Raji (cell line): ENCODE measurements around the gene BCL3.

ENCODE experiments used
- POLR2A ChIP-seq: IDR thresholded peaks from 2 replicates; pipeline ENCODE4 v1.6.1; 2011; ENCODE audit warnings: low read depth, low read length, control low read depth; ENCODE audit not compliant: insufficient read depth

BCL3 gene, protein sequence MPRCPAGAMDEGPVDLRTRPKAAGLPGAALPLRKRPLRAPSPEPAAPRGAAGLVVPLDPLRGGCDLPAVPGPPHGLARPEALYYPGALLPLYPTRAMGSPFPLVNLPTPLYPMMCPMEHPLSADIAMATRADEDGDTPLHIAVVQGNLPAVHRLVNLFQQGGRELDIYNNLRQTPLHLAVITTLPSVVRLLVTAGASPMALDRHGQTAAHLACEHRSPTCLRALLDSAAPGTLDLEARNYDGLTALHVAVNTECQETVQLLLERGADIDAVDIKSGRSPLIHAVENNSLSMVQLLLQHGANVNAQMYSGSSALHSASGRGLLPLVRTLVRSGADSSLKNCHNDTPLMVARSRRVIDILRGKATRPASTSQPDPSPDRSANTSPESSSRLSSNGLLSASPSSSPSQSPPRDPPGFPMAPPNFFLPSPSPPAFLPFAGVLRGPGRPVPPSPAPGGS

DNA sequence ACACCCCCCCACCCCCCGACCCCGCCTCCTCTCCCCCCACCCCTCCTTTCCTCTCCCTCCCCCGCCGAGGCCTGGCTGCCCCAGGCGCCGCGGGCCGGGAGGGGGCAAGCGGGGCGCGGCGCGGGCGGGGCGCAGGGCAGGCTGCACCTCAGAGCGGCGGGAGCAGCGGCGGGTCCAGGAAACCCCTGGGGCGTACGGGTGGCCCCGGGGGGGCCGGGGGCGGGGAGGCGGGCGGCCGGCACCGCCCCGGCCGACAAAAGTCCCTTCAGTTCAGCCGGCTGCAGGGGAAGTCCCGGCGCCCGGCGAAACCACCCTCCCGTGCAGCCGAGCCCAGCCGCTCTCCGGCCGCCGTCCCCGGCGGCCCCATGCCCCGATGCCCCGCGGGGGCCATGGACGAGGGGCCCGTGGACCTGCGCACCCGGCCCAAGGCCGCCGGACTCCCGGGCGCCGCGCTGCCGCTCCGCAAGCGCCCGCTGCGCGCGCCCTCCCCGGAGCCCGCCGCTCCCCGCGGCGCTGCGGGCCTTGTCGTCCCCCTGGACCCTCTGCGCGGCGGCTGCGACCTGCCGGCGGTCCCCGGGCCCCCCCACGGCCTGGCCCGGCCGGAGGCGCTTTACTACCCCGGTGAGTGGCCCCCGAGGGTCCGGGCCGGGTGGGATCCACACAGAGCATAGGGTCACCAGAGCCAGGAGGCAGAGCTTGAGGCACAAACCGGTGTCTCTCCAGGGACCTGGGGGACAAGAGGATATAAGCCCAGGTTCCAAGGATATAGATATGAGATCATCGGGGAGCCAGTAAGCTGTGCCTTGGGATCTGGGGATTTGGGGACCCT, at the start of gene BCL3:
BCL3 (plus strand) TSS at position 283 of the 829 bp plus-strand sequence; CDS start at position 366, 83 bp downstream.
- no peak for TF ChIP-seq POLR2A

DNA sequence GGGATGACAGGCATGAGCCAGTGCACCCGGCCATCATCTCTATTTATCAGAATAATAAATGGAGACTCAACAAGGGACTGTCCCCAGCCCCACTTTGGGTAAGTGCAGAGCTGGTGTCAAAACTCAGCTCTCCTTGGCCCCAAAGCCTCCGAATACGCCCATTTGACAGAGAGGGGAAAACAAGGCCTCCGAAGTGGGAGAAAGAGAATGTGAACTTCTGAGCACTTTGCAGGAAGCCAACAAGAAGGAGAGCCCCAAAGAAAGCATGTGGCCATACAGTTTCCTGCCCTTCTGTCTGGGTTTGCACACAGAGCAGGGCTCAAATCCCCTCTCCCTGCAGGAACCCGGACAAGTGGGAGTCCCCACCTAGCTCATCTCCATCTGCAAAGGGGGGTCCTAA, 48.0 kb upstream of the BCL3 start:
- no peak for TF ChIP-seq POLR2A

DNA sequence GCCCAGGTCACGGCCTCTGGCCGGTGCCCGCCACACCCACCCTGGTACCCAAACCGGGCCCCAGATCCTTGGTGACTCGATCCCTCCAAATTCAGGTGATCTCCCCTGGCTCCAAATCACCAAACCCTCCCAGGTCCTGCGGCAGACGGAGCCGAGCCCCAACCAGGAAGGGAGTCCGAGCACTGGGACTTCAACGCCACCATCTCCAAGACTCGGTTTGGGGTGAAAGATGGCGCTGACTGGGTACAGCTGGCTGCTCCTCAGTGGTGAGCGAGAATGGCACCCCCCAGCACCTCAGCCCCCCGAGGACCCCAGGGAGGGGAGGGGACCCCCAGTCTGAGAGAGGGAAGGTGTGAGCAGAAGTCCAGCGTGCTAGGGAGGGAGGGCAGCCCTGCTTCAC, 47.3 kb upstream of the BCL3 start:
- no peak for TF ChIP-seq POLR2A

- no peak for TF ChIP-seq POLR2A
Observed at GRCh38 chr19:44702551-44703176, 45.8 kb upstream of the BCL3 start.

DNA sequence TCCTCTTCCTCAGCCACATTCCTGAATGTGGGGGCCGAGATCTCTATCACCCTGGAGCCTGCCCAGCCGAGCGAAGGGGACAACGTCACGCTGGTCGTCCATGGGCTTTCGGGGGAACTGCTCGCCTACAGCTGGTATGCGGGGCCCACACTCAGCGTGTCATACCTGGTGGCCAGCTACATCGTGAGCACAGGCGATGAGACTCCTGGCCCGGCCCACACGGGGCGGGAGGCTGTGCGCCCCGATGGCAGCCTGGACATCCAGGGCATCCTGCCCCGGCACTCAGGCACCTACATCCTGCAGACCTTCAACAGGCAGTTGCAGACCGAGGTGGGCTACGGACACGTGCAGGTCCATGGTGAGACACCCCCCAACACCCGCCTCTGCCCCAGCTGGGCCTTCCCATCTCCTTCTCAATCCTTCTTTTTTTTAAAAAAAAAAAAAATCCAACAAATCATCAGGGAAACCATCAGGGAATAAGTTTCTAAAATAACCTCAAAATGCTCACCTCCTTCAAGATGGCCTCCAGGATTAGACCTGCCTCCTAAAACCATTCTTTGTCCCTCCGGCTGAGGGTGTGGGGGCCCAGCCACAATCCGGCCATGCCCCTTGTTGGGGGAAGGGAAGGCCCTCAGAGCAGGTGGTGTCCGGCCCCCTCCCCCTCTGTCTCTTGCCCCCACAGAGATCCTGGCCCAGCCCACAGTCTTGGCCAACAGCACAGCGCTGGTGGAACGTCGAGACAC, 45.0 kb upstream of the BCL3 start:
- TF ChIP-seq POLR2A = no peak

- no peak for TF ChIP-seq POLR2A
Observed at GRCh38 chr19:44704982-44705381, 43.5 kb upstream of the BCL3 start.

GRCh38 chr19:44705502-44706010, 43.0 kb upstream of the BCL3 start:
- no peak for TF ChIP-seq POLR2A

DNA sequence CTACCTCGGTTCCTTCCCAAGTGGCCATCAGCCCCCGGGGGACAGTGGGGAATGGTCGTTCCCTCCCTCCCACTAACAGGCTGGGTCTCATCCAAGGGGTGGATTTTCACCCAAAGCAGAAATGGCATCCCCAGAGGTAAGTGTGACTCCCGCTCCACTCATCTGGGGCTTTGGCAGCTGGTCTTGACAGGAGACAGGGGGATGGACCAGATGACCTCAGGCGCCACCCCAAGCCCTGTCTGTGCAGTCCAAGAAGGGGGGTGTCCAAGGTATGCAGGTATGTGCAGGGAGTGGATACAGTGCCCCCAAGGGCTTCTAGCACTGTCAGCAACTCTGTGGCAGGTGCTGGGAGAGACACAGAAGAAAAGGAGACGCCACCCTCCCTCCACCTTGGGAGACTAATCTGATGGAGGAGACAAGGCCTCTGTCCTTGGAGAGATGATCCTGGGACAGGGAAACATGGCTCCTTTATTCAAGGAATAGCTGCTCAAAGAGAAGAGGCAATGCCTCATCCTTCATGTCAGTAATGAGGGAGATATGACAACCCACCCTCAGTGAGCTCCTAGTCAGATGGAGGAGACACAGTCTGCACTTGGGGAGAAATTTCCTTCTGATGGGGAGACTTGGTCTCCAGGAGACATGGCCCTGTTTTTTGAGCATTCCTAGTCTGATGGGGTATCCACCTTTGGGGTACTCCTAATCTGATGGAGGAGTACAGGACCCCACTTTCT, 41.8 kb upstream of the BCL3 start:
- no peak for TF ChIP-seq POLR2A

GRCh38 chr19:44707794-44708193, 40.7 kb upstream of the BCL3 start:
- no peak for TF ChIP-seq POLR2A

DNA sequence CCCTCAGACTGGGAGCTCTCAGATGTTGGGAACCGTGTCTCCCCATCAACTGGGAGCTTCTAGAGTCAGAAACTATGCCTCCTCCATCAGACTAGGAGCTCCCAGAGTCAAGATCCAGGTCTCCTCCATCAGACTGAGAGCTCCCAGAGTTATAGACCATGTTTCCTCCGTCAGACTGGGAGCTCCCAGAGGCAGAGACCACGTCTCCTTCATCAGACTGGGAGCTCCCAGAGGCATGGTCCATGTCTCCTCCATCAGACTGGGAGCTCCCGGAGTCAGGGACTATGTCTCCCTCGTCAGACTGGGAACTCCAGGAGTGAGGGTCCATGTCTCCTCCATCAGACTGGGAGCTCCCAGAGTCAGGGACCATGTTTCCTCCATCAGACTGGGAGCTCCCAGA, 39.6 kb upstream of the BCL3 start:
- TF ChIP-seq POLR2A = no peak

DNA sequence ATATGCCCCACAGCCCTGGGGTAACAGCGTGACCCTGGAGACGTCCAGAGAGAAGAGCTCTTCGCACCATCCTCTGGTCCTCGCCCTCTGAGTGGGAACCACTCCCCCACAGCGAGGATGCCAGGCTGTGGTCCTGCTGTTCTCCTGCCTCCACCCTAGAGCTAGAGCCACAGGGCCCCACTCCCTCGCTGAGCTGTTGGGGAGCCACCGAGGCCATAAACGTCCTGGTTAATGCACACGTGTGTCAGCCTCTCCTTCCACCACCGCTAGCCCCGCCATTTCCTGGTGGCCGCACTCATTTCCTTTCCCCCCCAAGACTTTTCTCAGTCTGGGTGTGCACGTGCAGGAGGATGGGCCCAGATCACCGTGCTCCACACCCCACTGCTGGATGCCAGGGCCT, 38.0 kb upstream of the BCL3 start:
- TF ChIP-seq POLR2A = no peak

DNA sequence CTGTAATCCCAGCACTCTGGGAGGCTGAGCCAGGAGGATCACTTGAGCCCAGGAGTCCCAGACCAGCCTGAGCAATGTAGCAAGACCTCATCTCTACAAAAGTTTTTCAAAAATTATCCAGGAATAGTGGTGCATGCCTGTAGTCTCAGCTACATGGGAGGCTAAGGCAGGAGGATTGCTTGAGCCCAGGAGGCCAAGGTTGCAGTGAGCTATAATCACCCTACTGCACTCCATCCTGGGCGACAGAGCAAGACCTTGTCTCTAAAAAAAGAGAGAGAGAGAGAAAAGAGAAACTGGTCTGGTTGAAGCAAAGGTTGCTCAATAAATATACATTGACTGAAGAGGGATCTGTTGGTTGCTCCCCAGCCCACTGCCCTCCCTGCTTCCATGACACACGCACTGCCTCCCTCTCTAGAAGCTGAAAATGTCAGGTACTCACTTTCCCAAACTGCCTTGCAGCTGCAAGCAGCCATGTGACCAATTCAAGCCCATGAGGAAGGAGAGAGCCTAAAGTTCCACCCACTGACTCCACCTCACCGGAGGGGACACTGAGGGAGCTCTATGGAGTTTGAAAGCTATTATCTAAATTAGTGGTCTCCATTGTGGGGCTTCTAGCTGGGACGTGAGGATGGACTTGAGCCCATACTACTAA, 35.5 kb upstream of the BCL3 start:
- no peak for TF ChIP-seq POLR2A

DNA sequence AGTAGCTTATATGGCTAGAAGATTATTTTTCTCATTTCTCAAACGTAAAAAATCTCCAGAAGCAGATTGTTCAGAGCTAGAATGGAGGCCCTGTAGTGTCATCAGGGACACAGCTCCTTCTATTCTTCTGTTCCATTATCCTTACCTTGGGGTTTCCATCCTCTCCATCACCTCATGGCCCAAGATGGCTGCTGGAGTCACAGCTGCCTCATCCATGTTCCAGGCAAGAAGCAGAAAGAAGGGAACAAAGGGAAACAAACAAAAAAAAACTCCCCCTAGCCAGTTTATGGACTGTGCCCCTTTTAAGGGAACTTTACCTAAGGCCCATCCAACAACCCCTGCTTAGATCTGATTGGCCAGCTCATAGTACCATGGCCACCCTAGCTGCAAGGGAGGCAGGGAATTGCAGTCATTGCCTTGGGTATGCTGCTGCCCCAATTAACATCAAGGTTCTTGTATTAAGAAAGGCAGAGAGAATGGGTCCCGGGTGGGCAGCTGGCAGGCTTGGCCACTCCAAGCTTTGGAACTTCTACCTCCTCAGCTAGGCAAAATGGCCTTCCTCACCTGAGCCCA, 33.8 kb upstream of the BCL3 start:
- TF ChIP-seq POLR2A = no peak
